ENCODE measurements around the gene IL17C.

DNA sequence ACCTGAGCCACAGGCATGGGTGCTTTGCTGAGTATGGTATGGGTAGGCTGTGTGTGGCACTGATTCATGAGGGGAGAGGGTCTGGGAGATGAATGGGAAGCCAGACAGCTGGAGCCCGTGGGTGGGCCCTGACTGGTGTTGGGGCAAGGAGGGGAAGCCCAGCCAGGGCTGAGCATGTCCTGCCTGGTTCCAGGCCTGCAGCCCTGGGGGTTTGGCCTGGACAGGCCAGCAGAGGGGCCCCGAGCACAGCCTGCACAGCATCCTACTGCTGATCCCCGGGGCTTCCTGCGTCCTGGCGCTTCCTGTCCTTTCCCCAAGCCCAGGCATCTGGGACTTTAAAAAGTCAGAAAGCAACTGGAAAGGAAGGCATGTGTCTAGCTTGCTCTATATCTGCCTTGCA is 29.1 kb downstream of the IL17C start:
- TF ChIP-seq E2F6 (IDR thresholded peaks at IDR 0.05): no peak
- TF ChIP-seq, protein P1, sequence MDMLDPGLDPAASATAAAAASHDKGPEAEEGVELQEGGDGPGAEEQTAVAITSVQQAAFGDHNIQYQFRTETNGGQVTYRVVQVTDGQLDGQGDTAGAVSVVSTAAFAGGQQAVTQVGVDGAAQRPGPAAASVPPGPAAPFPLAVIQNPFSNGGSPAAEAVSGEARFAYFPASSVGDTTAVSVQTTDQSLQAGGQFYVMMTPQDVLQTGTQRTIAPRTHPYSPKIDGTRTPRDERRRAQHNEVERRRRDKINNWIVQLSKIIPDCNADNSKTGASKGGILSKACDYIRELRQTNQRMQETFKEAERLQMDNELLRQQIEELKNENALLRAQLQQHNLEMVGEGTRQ (IDR thresholded peaks at IDR 0.05; ENCODE audit: low read length): no peak
- TF ChIP-seq POLR2A (IDR thresholded peaks at IDR 0.05; ENCODE audit: control extremely low read depth in 1 of 2, low read depth in 2 of 2, low read length in 2 of 2): no peak
- no peak for TF ChIP-seq CEBPB (IDR thresholded peaks at IDR 0.05; ENCODE audit: low read depth, low read length)

Data from H1 (cell line).